DOHH2 (cell line): Measurements from ENCODE around the gene ABLIM1.

Experiments used
- CTCF ChIP-seq: fragments of 200-600 bp; sonication (generic); IDR thresholded peaks from one replicate; pipeline ENCODE4 v1.5.1; 2014; ENCODE audit warnings: antibody characterized with exemption, mild to moderate bottlenecking, low read depth, low read length; ENCODE audit not compliant: poor library complexity, severe bottlenecking
- EZH2phosphoT487 ChIP-seq: fragments of 200-600 bp; sonication (generic); IDR thresholded peaks from 2 replicates; pipeline ENCODE4 v1.6.1; 2017; ENCODE audit warnings: borderline replicate concordance, mild to moderate bottlenecking, antibody characterized with exemption, low read length, moderate library complexity, mixed read lengths

- no peak for TF ChIP-seq CTCF
- TF ChIP-seq EZH2phosphoT487, result no peak
Measured at GRCh38 chr10:114393886-114394285, 264.2 kb downstream of the ABLIM1 start.
